IMR-90 (cell line): ENCODE results near the gene PTPRN2.

Experiments used
- CEBPB ChIP-seq: IDR thresholded peaks from 2 replicates; pipeline ENCODE4 v1.6.1; 2012; ENCODE audit warnings: low read depth, low read length, improper control_type of control experiment
- CTCF ChIP-seq: conservative IDR thresholded peaks from 2 replicates; pipeline ENCODE4 v1.5.1; 2012; ENCODE audit warnings: mild to moderate bottlenecking, low read depth, low read length, improper control_type of control experiment
- FOS ChIP-seq: fragments of 150-350 bp; IDR thresholded peaks from 2 replicates; pipeline ENCODE4 v1.6.1; 2016; ENCODE audit warnings: low read depth, low read length
- MAFK ChIP-seq: IDR thresholded peaks from 2 replicates; pipeline ENCODE4 v1.6.1; 2012; ENCODE audit warnings: low read depth, low read length, improper control_type of control experiment
- MAZ ChIP-seq: IDR thresholded peaks from 2 replicates; pipeline ENCODE4 v1.6.1; 2012; ENCODE audit warnings: low read depth, mild to moderate bottlenecking, low read length, improper control_type of control experiment, moderate library complexity, borderline replicate concordance
- POLR2A ChIP-seq: IDR thresholded peaks from 2 replicates; pipeline ENCODE4 v1.6.1; 2012; ENCODE audit warnings: mild to moderate bottlenecking, low read depth, low read length
- RAD21 ChIP-seq: IDR thresholded peaks from 2 replicates; pipeline ENCODE4 v1.6.1; 2012; ENCODE audit warnings: low read length, improper control_type of control experiment
- SMC3 ChIP-seq: fragments of 150-350 bp; IDR thresholded peaks from 2 replicates; pipeline ENCODE4 v1.6.1; 2016; ENCODE audit warnings: low read depth, mild to moderate bottlenecking, antibody characterized with exemption, low read length, moderate library complexity
- USF2 ChIP-seq: fragments of 150-350 bp; IDR thresholded peaks from 2 replicates; pipeline ENCODE4 v1.6.1; 2017; ENCODE audit warnings: mild to moderate bottlenecking, antibody characterized with exemption, low read length, low read depth

DNA sequence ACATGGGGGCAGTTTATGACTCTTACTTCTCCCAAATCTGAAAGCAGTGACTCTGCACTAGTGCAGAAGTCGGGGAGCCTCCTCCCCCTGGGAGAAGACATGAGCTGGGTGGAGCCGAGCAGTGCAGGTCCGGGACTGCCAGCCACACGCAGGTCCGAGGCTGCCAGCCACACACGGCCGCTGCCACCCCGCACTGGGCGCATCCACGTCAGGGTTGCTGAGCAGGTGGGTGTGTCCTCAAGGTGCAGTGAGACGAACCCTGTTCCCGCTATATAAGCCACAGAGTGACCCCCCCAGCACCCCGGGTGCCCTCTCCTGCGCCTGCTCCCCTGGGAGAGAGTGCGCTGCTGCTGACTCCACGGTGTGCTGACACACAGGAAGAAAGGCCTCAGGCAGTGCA, 430.2 kb downstream of the PTPRN2 start:
- TF ChIP-seq RAD21 (no peak), CEBPB (no peak), FOS (no peak), CTCF (no peak), USF2 (no peak), MAZ (no peak), POLR2A (no peak), SMC3 (no peak), MAFK (no peak)
